SK-N-SH (cell line): ENCODE measurements around the gene LRRC49. TPM values are rescaled to one million over a fixed set of nuclear protein-coding genes. Genes with fewer than 3 reads are reported as not detected.

ENCODE experiments used
- CTCF ChIA-PET: fragments of 300-600, 350-600 bp; formaldehyde crosslinking; extraction: SDS; loops from one replicate; lab custom pipeline; 2021; lab: Yijun Ruan, JAX
- POLR2A ChIA-PET: fragments of 350-600 bp; sonication (Branson Sonifier 250); formaldehyde crosslinking; extraction: SDS; loops from one replicate; lab custom pipeline; 2020; ENCODE audit warnings: antibody characterized with exemption, inconsistent platforms; lab: Yijun Ruan, JAX
- DNase-seq: peaks from one replicate; pipeline ENCODE4 v3.0.0; 2012
- H2AFZ ChIP-seq: fragments of 200-600 bp; sonication (generic); 2 replicates; pipeline ENCODE4 v1.8.1; 2016; ENCODE audit warnings: antibody characterized with exemption, mild to moderate bottlenecking, low read depth
- H3F3A ChIP-seq: fragments of 200-600 bp; sonication (generic); replicated peaks from 2 replicates; pipeline ENCODE3; 2016; ENCODE audit warnings: antibody characterized with exemption, mild to moderate bottlenecking; ENCODE audit not compliant: insufficient read depth
- H3K27ac ChIP-seq, 2 experiments: fragments of 200-500 bp in 1 of 2; fragments of 200-600 bp in 1 of 2; sonication (Bioruptor generic) in 1 of 2; sonication (generic), shearing (Covaris generic) in 1 of 2; 2 replicates each; pipeline versions ENCODE4 v1.5.1 to v1.6.1; 2014 to 2016; ENCODE audit warnings: low read depth in 2 of 2, inconsistent platforms in 1 of 2, low read length in 1 of 2, mild to moderate bottlenecking in 1 of 2, mixed read lengths in 1 of 2
- H3K27me3 ChIP-seq: fragments of 200-600 bp; sonication (generic), shearing (Covaris generic); 2 replicates; pipeline ENCODE4 v1.6.1; 2016; ENCODE audit warnings: mixed run types; ENCODE audit not compliant: insufficient read depth
- H3K36me3 ChIP-seq, 2 experiments: fragments of 200-500 bp in 1 of 2; fragments of 200-600 bp in 1 of 2; sonication (Bioruptor generic) in 1 of 2; sonication (generic) in 1 of 2; replicated peaks in 1 of 2; 2 replicates each; pipeline versions ENCODE3 to v1.5.1; 2014 to 2016; ENCODE audit warnings: low read length in 1 of 2, mild to moderate bottlenecking in 1 of 2; ENCODE audit not compliant: insufficient read depth in 2 of 2, control insufficient read depth in 1 of 2
- H3K4me1 ChIP-seq, 2 experiments: fragments of 200-500 bp in 1 of 2; fragments of 200-600 bp in 1 of 2; sonication (Bioruptor generic) in 1 of 2; sonication (generic), shearing (Covaris generic) in 1 of 2; 2 replicates each; pipeline versions ENCODE4 v1.5.1 to v1.6.1; 2014 to 2016; ENCODE audit warnings: low read depth in 1 of 2, low read length in 1 of 2, mixed run types in 1 of 2; ENCODE audit not compliant: insufficient read depth in 2 of 2, control insufficient read depth in 1 of 2
- H3K4me2 ChIP-seq: fragments of 200-600 bp; sonication (generic), shearing (Covaris generic); 2 replicates; pipeline ENCODE4 v1.6.1; 2017; ENCODE audit warnings: mixed run types
- H3K4me3 ChIP-seq, 2 experiments: fragments of 200-500 bp in 1 of 2; fragments of 200-600 bp in 1 of 2; sonication (Bioruptor generic) in 1 of 2; sonication (generic), shearing (Covaris generic) in 1 of 2; 2 replicates each; pipeline versions ENCODE4 v1.5.1 to v1.8.1; 2014 to 2016; ENCODE audit warnings: low read depth in 2 of 2, inconsistent platforms in 1 of 2, low read length in 1 of 2, mild to moderate bottlenecking in 1 of 2, mixed read lengths in 1 of 2, moderate library complexity in 1 of 2
- H3K79me2 ChIP-seq: fragments of 200-600 bp; sonication (generic); 2 replicates; pipeline ENCODE4 v1.8.1; 2017; ENCODE audit warnings: mild to moderate bottlenecking; ENCODE audit not compliant: insufficient read depth
- H3K9ac ChIP-seq: fragments of 200-600 bp; sonication (generic); 2 replicates; pipeline ENCODE4 v1.6.1; 2017; ENCODE audit warnings: mixed run types
- H3K9me2 ChIP-seq: fragments of 200-600 bp; sonication (generic); 2 replicates; pipeline ENCODE4 v1.6.1; 2017; ENCODE audit warnings: mixed run types
- H3K9me3 ChIP-seq: fragments of 200-600 bp; sonication (generic); 2 replicates; pipeline ENCODE4 v1.6.1; 2017; ENCODE audit warnings: mixed run types, mild to moderate bottlenecking, moderate library complexity
- H4K20me1 ChIP-seq: fragments of 200-600 bp; sonication (generic); 2 replicates; pipeline ENCODE4 v1.6.1; 2017; ENCODE audit warnings: mild to moderate bottlenecking, mixed run types; ENCODE audit not compliant: insufficient read depth
- FOSL2 ChIP-seq: IDR thresholded peaks from 2 replicates; pipeline ENCODE4 v1.4.0; 2012; ENCODE audit warnings: low read depth, mild to moderate bottlenecking, moderate library complexity, borderline replicate concordance
- FOXJ3 ChIP-seq: sonication (generic); formaldehyde crosslinking; IDR thresholded peaks from 2 replicates; pipeline ENCODE4 v1.5.1; 2020; ENCODE audit warnings: mild to moderate bottlenecking, missing genetic modification reagents
- JUND ChIP-seq: IDR thresholded peaks from 2 replicates; pipeline ENCODE4 v1.4.0; 2012
- MEF2A ChIP-seq: IDR thresholded peaks from 2 replicates; pipeline ENCODE4 v1.4.0; 2012; ENCODE audit warnings: low read depth, borderline replicate concordance
- MXI1 ChIP-seq: IDR thresholded peaks from 2 replicates; pipeline ENCODE4 v1.6.1; 2012; ENCODE audit warnings: mild to moderate bottlenecking, low read depth, low read length, improper control_type of control experiment
- RCOR1 ChIP-seq: fragments of 150-350 bp; IDR thresholded peaks from 2 replicates; pipeline ENCODE4 v1.6.1; 2017; ENCODE audit warnings: antibody characterized with exemption, low read length
- RFX5 ChIP-seq: IDR thresholded peaks from 2 replicates; pipeline ENCODE4 v1.6.1; 2012; ENCODE audit warnings: mild to moderate bottlenecking, improper control_type of control experiment, low read length
- SIN3A ChIP-seq: IDR thresholded peaks from 2 replicates; pipeline ENCODE4 v1.6.1; 2012; ENCODE audit warnings: low read depth, mild to moderate bottlenecking, low read length, moderate library complexity, borderline replicate concordance
- WGBS: methylation state at CpG from one replicate; pipeline ENCODE4 v1.1.6; 2017; ENCODE audit warnings: low lambda C conversion rate; 5-methylcytosine and 5-hydroxymethylcytosine counted together
- polyA plus RNA-seq, 3 experiments: library from polyadenylated mRNA; depleted of rRNA; stranded (reverse); fragments of >200 nt; gene quantifications; 2 replicates each; pipeline ENCODE4 v1.2.3, GENCODE V29; 2012
- TF ChIP-seq, protein P1 (sequence below): fragments of 150-350 bp; IDR thresholded peaks from 2 replicates; pipeline ENCODE4 v1.6.1; 2016; ENCODE audit warnings: mild to moderate bottlenecking, low read depth, low read length
- TF ChIP-seq, protein P2 (sequence below): IDR thresholded peaks from 2 replicates; pipeline ENCODE4 v1.4.0; 2012; ENCODE audit warnings: low read depth, borderline replicate concordance
- TF ChIP-seq, protein P3 (sequence below): fragments of 200-600 bp; sonication (generic); IDR thresholded peaks from 2 replicates; pipeline ENCODE4 v1.6.1; 2017; ENCODE audit warnings: antibody characterized with exemption, mild to moderate bottlenecking, moderate library complexity

LRRC49 gene
- polyA plus RNA-seq, 1 of the 3 experiments (the other 2 are of a cell fraction) = 7.2 TPM

DNA sequence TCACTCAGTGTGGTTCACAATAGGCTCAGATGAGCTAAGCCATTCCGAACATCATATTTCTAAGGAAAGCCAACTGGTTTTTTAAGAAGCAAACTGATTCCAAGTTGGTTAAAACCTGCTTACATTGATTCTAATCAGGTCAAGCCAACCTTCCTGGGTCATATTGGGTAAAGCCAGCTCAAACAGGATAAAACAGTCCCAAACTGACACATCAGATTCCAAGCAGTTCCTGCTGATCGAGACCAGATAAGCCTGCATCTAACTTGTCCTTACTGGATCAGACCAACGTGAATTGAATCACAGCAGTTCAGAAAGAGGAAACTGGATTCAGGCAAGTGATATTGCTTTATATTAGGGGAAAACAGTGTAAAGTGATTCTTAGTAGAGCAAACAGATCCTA, 204.1 kb downstream of the LRRC49 start (continued):
- TF ChIP-seq, protein P1, sequence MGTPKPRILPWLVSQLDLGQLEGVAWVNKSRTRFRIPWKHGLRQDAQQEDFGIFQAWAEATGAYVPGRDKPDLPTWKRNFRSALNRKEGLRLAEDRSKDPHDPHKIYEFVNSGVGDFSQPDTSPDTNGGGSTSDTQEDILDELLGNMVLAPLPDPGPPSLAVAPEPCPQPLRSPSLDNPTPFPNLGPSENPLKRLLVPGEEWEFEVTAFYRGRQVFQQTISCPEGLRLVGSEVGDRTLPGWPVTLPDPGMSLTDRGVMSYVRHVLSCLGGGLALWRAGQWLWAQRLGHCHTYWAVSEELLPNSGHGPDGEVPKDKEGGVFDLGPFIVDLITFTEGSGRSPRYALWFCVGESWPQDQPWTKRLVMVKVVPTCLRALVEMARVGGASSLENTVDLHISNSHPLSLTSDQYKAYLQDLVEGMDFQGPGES = no peak
- TF ChIP-seq SIN3A (no peak), FOSL2 (peak; percentile 71; the same call in 1 of the 2 replicates), JUND (peak; percentile 75), MXI1 (no peak), FOXJ3 (no peak)

DNA sequence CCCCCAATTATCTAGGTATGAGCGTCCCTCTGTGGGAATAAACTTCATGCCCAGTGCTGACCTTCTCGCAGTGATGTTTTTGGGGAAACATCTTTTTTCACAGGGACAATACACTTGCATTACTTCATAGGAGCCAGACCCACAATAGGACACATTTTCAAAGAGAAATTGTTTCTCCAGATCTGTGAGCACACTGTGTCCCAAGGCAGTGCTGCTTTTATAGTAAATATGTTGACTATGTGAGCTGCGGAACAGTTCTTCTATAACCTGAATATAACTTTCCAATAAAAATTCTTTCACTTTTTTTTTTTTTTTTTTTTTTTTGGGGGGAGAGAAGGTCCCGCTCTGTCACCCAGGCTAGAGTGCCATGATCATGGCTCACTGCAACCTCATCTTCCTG, 205.3 kb downstream of the LRRC49 start:
- H3K9me3 ChIP-seq = no peaks in the 10 kb centered on the region
- H3F3A ChIP-seq = peaks cover 11% of the 10 kb centered on the region
- H3K27me3 ChIP-seq = no peaks in the 10 kb centered on the region
- POLR2A ChIA-PET = no interaction called here
- TF ChIP-seq RFX5 (no peak), JUND (no peak), MEF2A (no peak), SIN3A (no peak)
- H3K36me3 ChIP-seq = no peaks in the 10 kb centered on the region
- no peak overlapping the region for H2AFZ ChIP-seq
- no peaks in the 10 kb centered on the region for H3K9me2 ChIP-seq
- DNase-seq = no peak
- H3K4me3 ChIP-seq = no peak overlapping the region
- no peak overlapping the region for H3K4me2 ChIP-seq
- H3K27ac ChIP-seq = peak overlapping the region; percentile 17 to 96; a peak in 3 of 4 replicates
- CTCF ChIA-PET = no interaction called here
- H3K79me2 ChIP-seq = 0 out of 2 replicates have a peak, but pooled peaks cover 6% of the 10 kb centered on the region
- H4K20me1 ChIP-seq = no peaks in the 10 kb centered on the region
- WGBS = 91% methylated on average over 4 of the region's 4 CpGs
- peak overlapping the region; percentile 28; the same call in 1 of the 2 replicates for H3K9ac ChIP-seq
- H3K4me1 ChIP-seq = peaks cover 0 to 16% of the 10 kb centered on the region in 2 experiments; a peak in 2 of 4 replicates

DNA sequence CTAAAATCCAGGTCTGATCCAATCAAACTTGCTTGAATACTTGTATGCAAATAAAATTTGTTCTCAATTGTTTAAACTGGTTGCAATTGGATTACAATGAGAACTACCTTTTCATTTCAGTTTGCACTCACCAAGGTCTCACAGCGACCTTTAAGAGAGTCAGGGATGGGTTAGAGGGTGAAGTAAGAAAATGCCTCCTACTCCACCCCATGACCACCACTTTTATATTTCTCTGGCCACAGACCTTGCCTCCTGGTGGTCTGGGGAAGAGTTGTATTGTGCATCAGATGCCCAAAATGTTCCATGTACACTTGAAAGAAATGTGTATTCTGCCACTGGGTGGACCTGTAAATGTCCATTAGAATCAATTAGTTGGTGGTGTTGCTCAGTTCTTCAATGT, 206.3 kb downstream of the LRRC49 start:
- CTCF ChIA-PET = no interaction called here
- no peak overlapping the region for H3K4me2 ChIP-seq
- H3K9ac ChIP-seq = no peak overlapping the region
- WGBS = 89% methylated on average over 1 of the region's 1 CpG
- H3K27ac ChIP-seq = no peak overlapping the region
- POLR2A ChIA-PET = no interaction called here
- 0 out of 4 replicates have a peak, but pooled peaks cover 0 to 8% of the 10 kb centered on the region in 2 experiments for H3K4me1 ChIP-seq
- no peaks in the 10 kb centered on the region for H3K9me3 ChIP-seq
- H3K9me2 ChIP-seq = no peaks in the 10 kb centered on the region
- 0 out of 2 replicates have a peak, but pooled peaks cover 6% of the 10 kb centered on the region for H3K79me2 ChIP-seq
- H3K4me3 ChIP-seq = no peak overlapping the region
- TF ChIP-seq RCOR1 (no peak), MXI1 (no peak)
- TF ChIP-seq, protein P2, sequence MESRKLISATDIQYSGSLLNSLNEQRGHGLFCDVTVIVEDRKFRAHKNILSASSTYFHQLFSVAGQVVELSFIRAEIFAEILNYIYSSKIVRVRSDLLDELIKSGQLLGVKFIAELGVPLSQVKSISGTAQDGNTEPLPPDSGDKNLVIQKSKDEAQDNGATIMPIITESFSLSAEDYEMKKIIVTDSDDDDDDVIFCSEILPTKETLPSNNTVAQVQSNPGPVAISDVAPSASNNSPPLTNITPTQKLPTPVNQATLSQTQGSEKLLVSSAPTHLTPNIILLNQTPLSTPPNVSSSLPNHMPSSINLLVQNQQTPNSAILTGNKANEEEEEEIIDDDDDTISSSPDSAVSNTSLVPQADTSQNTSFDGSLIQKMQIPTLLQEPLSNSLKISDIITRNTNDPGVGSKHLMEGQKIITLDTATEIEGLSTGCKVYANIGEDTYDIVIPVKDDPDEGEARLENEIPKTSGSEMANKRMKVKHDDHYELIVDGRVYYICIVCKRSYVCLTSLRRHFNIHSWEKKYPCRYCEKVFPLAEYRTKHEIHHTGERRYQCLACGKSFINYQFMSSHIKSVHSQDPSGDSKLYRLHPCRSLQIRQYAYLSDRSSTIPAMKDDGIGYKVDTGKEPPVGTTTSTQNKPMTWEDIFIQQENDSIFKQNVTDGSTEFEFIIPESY = no peak
- TF ChIP-seq, protein P3, sequence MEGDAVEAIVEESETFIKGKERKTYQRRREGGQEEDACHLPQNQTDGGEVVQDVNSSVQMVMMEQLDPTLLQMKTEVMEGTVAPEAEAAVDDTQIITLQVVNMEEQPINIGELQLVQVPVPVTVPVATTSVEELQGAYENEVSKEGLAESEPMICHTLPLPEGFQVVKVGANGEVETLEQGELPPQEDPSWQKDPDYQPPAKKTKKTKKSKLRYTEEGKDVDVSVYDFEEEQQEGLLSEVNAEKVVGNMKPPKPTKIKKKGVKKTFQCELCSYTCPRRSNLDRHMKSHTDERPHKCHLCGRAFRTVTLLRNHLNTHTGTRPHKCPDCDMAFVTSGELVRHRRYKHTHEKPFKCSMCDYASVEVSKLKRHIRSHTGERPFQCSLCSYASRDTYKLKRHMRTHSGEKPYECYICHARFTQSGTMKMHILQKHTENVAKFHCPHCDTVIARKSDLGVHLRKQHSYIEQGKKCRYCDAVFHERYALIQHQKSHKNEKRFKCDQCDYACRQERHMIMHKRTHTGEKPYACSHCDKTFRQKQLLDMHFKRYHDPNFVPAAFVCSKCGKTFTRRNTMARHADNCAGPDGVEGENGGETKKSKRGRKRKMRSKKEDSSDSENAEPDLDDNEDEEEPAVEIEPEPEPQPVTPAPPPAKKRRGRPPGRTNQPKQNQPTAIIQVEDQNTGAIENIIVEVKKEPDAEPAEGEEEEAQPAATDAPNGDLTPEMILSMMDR = peak; percentile 29; the same call in 1 of the 2 replicates
- no peaks in the 10 kb centered on the region for H3K36me3 ChIP-seq
- H2AFZ ChIP-seq = no peak overlapping the region
- H3F3A ChIP-seq = peaks cover 11% of the 10 kb centered on the region
- H3K27me3 ChIP-seq = no peaks in the 10 kb centered on the region
- no peaks in the 10 kb centered on the region for H4K20me1 ChIP-seq
- DNase-seq = no peak

Other genes with a start within 250 kb of the LRRC49 start
- 35.9 and 57.1 TPM in 2 replicates for gene UACA, start 129.3 kb upstream of the LRRC49 start, polyA plus RNA-seq (2012; rRNA removed)
- gene LARP6, start 38.7 kb upstream of the LRRC49 start, polyA plus RNA-seq (2012; rRNA removed) = 193 and 236 TPM in 2 replicates
- gene THAP10, start 393 bp upstream of the LRRC49 start, polyA plus RNA-seq (2012; rRNA removed) = 2.9 and 3.2 TPM in 2 replicates
- 64.8 and 79.1 TPM in 2 replicates for gene THSD4, start 222.6 kb downstream of the LRRC49 start, polyA plus RNA-seq (2012; rRNA removed)